Uterus (tissue), 4 donors: Measurements from ENCODE around the gene ANKS4B. TPM values are rescaled to one million over a fixed set of nuclear protein-coding genes. Genes with fewer than 3 reads are reported as not detected.

ENCODE experiments used
- DNase-seq, 2 donors: peaks; one replicate each; pipeline ENCODE4 v3.0.0-alpha.2; 2019 to 2020
- H3K27ac ChIP-seq, 2 donors: fragments of 200-600 bp; sonication (generic); 1 replicate in 1 of 2; 2 replicates in 1 of 2; pipeline ENCODE4 v1.5.1; 2016 to 2018
- H3K27me3 ChIP-seq, 2 donors: fragments of 200-600 bp; sonication (generic); one replicate each; pipeline ENCODE4 v1.5.1; 2018 to 2019; ENCODE audit warnings: control low read depth in 1 of 2
- H3K36me3 ChIP-seq, 2 donors: fragments of 200-600 bp; sonication (generic); one replicate each; pipeline ENCODE4 v1.5.1; 2019; ENCODE audit warnings: control low read depth in 1 of 2
- H3K4me1 ChIP-seq, 2 donors: fragments of 200-600 bp; sonication (generic); one replicate each; pipeline ENCODE4 v1.5.1; 2018 to 2019; ENCODE audit warnings: control low read depth in 1 of 2
- H3K4me3 ChIP-seq, 2 donors: fragments of 200-600 bp; sonication (generic); 1 replicate in 1 of 2; 2 replicates in 1 of 2; pipeline ENCODE4 v1.5.1; 2018 to 2019; ENCODE audit warnings: mild to moderate bottlenecking in 1 of 2
- H3K9me3 ChIP-seq, 2 donors: fragments of 200-600 bp; sonication (generic); one replicate each; pipeline ENCODE4 v1.5.1; 2019; ENCODE audit warnings: control low read depth in 1 of 2
- POLR2A ChIP-seq, 2 donors: fragments of 450-650 bp; IDR thresholded peaks; one replicate each; pipeline ENCODE4 v1.6.1; 2016; ENCODE audit warnings: antibody characterized with exemption in 2 of 2, mild to moderate bottlenecking in 1 of 2, moderate library complexity in 1 of 2
- intact Hi-C: fragments of 100-400 bp; cut with DNase I; formaldehyde crosslinking; loops from one replicate; pipeline ENCODE4 v1.15.1; 2023; ENCODE audit warnings: low total_unique reads
- total RNA-seq, 4 donors: library from RNA; depleted of rRNA in 3 of 4; stranded (reverse); fragments of >200 nt in 3 of 4; gene quantifications; one replicate each; pipeline versions ENCODE4 v1.1.0 to v1.2.4, GENCODE V29; 2014 to 2023
- TF ChIP-seq, protein P1 (sequence below), 4 experiments: fragments of 200-600 bp in 2 of 4; fragments of 450-650 bp in 2 of 4; sonication (generic) in 2 of 4; IDR thresholded peaks; one replicate each; pipeline ENCODE4 v1.5.1; 2016 to 2019; ENCODE audit warnings: antibody characterized with exemption in 4 of 4, mild to moderate bottlenecking in 2 of 4, moderate library complexity in 1 of 4
- donor health status: DM: yes; HTN: yes; CAD: no.

ANKS4B gene
- total RNA-seq, 4 donors from 2014 or later, result not detected

DNA sequence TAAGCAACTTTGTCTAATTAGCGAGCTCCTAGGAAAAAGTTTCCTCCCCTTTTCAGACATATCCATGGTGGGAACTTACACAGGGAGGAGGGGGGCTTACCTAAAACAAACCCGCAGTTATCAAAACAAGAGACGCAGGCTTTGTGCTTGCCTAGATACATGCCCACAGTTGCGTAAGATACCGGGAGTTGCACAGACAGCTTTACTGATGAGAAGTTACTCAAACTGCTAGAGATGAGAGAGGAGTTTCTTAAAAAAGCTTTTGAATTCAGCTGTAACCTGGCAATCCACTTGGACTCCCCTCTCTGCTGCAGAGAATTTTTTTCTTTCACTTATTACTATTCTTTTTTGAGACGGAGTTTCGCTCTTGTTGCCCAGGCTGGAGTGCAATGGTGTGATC is 15.3 kb upstream of the ANKS4B start:
- TF ChIP-seq POLR2A (IDR thresholded peaks at IDR 0.05), result no peak
- TF ChIP-seq, protein P1, sequence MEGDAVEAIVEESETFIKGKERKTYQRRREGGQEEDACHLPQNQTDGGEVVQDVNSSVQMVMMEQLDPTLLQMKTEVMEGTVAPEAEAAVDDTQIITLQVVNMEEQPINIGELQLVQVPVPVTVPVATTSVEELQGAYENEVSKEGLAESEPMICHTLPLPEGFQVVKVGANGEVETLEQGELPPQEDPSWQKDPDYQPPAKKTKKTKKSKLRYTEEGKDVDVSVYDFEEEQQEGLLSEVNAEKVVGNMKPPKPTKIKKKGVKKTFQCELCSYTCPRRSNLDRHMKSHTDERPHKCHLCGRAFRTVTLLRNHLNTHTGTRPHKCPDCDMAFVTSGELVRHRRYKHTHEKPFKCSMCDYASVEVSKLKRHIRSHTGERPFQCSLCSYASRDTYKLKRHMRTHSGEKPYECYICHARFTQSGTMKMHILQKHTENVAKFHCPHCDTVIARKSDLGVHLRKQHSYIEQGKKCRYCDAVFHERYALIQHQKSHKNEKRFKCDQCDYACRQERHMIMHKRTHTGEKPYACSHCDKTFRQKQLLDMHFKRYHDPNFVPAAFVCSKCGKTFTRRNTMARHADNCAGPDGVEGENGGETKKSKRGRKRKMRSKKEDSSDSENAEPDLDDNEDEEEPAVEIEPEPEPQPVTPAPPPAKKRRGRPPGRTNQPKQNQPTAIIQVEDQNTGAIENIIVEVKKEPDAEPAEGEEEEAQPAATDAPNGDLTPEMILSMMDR (IDR thresholded peaks at IDR 0.05), result no peak
- DNase-seq, result no peak
- H3K4me3 ChIP-seq, result no peak overlapping the region
- H3K36me3 ChIP-seq, result no peaks in the 10 kb centered on the region
- intact Hi-C loops, result no loop called here
- no peaks in the 10 kb centered on the region for H3K4me1 ChIP-seq
- H3K27ac ChIP-seq, result no peak overlapping the region
- H3K27me3 ChIP-seq, result no peaks in the 10 kb centered on the region
- H3K9me3 ChIP-seq, result no peaks in the 10 kb centered on the region

DNA sequence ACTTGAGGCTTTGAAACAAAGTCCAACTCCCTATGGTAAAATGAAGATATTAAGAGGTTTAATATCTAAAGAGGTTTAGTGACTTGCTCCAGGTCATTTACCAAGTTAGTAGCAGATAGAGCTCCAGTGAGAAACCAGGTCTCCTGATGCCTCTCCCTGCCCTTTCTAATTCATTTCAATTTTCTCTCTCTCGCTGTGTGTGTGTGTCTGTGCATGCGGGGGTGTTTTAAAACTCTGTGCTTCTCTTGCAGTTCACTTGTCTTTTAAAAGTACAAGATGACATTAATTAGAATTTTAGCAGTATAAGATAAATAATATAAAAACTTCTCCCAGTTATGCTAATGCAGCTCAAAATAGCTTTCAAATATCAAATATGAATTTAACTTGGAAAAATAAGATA is 13.9 kb upstream of the ANKS4B start:
- Histone ChIP-seq H3K9me3 (no peaks in the 10 kb centered on the region), H3K4me1 (no peaks in the 10 kb centered on the region), H3K27me3 (no peaks in the 10 kb centered on the region), H3K27ac (no peak overlapping the region), H3K4me3 (no peak overlapping the region), H3K36me3 (no peaks in the 10 kb centered on the region)
- DNase-seq, result no peak
- TF ChIP-seq POLR2A (IDR thresholded peaks at IDR 0.05), result no peak
- TF ChIP-seq, protein P1 (IDR thresholded peaks at IDR 0.05), result no peak
- intact Hi-C loops, result no loop called here

DNA sequence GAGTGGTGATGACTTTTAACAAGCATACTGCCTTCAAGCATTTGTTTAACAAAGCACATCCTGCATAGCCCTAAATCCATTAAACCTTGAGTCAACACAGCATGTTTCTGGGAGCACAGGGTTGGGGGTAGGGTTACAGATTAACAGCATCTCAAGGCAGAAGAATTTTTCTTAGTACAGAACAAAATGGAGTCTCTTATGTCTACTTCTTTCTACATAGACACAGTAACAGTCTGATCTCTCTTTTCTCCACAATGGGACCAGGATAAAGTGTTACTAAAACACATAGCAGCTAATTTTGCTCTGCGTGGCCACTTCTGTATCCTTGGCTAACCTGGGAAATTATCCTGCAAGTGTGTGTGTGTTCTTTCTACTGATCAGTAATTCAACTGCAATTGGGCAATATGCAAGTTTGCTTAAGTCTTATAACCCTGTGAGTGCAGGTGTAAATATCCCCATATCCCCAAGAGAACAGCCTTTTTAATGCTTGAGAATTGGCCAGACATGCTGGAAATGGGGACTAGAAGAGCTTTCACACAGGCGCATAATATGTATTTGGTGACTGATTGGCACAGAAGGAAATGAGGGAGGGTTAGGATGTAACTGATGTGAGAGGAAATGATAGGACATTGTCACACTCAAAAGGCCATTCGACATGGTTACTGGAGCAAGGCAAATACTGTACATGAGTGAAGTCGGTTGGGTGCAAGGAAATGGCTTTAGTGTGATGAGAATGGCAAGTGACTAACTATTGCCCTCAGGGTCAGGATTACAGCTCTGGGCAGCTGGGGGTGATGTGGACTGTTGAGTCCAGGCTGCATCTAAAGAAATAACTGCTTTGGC is 10.8 kb upstream of the ANKS4B start:
- intact Hi-C loops, result no loop called here
- TF ChIP-seq POLR2A (IDR thresholded peaks at IDR 0.05), result no peak
- TF ChIP-seq, protein P1 (IDR thresholded peaks at IDR 0.05), result no peak

DNA sequence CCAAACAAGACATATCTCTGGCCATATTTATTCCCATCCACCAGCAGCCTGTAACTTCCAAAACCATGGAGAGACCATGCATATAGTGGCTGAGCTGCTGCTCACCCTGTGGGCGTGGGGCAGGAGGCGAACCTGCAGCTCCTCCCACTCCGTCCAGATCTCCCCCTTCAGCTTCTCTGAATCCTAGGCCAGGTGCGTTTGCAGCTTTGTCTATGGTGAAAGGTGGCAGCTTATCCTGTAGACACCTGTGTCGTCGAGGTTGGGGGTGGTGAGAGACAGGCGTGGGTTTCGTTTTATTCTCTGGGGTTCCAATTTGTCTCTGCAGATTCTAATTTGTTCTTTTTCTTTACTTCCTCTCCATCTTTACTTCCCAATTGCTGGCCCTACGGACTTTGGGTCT is 9.7 kb upstream of the ANKS4B start:
- no peak overlapping the region for H3K27ac ChIP-seq
- H3K27me3 ChIP-seq, result no peaks in the 10 kb centered on the region
- H3K4me3 ChIP-seq, result no peak overlapping the region
- H3K36me3 ChIP-seq, result no peaks in the 10 kb centered on the region
- no peaks in the 10 kb centered on the region for H3K9me3 ChIP-seq
- DNase-seq, result no peak
- intact Hi-C loops, result no loop called here
- no peaks in the 10 kb centered on the region for H3K4me1 ChIP-seq
- TF ChIP-seq POLR2A (IDR thresholded peaks at IDR 0.05), result no peak
- TF ChIP-seq, protein P1 (IDR thresholded peaks at IDR 0.05), result no peak

More for the DNA sequence above, 10.8 kb upstream of the ANKS4B start:
- no peaks in the 10 kb centered on the region for H3K36me3 ChIP-seq
- no peak overlapping the region for H3K4me3 ChIP-seq
- H3K4me1 ChIP-seq, result no peaks in the 10 kb centered on the region
- no peak for DNase-seq
- H3K27me3 ChIP-seq, result no peaks in the 10 kb centered on the region
- no peak overlapping the region for H3K27ac ChIP-seq
- no peaks in the 10 kb centered on the region for H3K9me3 ChIP-seq

DNA sequence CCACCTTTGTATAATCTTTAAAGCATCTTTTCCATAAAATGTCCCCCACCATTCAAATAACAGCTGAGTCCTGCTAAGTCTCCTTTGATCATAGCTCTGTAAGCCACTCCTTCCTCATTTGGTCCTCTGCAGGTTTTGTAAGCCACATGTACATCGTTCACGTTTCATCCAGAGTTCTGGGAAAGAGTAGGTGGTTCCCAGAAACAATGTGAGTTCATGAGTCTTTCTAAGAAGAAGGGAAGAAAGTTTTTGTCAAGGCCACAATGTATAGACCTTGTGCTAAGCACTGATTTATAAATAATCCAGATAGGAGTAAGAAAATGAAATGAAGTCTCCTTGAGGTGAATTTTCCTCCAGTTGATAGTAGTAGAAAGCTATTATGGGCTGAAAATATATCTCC is 8.7 kb upstream of the ANKS4B start:
- no peak overlapping the region for H3K27ac ChIP-seq
- H3K4me3 ChIP-seq, result no peak overlapping the region
- no peaks in the 10 kb centered on the region for H3K4me1 ChIP-seq
- no peaks in the 10 kb centered on the region for H3K36me3 ChIP-seq
- TF ChIP-seq, protein P1 (IDR thresholded peaks at IDR 0.05), result no peak
- TF ChIP-seq POLR2A (IDR thresholded peaks at IDR 0.05), result no peak
- no peaks in the 10 kb centered on the region for H3K9me3 ChIP-seq
- intact Hi-C loops, result no loop called here
- no peak for DNase-seq
- no peaks in the 10 kb centered on the region for H3K27me3 ChIP-seq
